Left lung (tissue), 10 donors: ENCODE measurements around the gene TUBA1B. TPM values are rescaled to one million over a fixed set of nuclear protein-coding genes. Genes with fewer than 3 reads are reported as not detected.
A peak's percentile ranks its signal among the peaks of the same experiment; 100 is the strongest.
"Not testable (repeated sequence)": the region's sequence is repeated elsewhere in the genome, so short reads cannot be mapped to it uniquely, and the experiment has no call there.

Experiments
- ATAC-seq: fragments of 200-7000 bp; cut with Tn5 transposase; one replicate; pipeline ENCODE4 v1.9.1; 2020; ENCODE audit warnings: moderate library complexity
- DNase-seq, 4 donors: peaks; one replicate each; pipeline ENCODE4 v3.0.0-alpha.2; 2013 to 2020
- H3K27ac ChIP-seq, 2 donors: fragments of 200-600 bp; sonication (generic) in 1 of 2; one replicate each; pipeline versions ENCODE4 v1.5.0 to v1.8.0; 2020 to 2021
- H3K27me3 ChIP-seq, 2 donors: fragments of 200-600 bp; sonication (generic) in 1 of 2; one replicate each; pipeline versions ENCODE4 v1.5.0 to v1.8.0; 2020 to 2021
- H3K36me3 ChIP-seq, 2 donors: fragments of 200-600 bp; sonication (generic) in 1 of 2; one replicate each; pipeline versions ENCODE4 v1.5.0 to v1.8.0; 2020 to 2021
- H3K4me1 ChIP-seq, 2 donors: fragments of 200-600 bp; one replicate each; pipeline ENCODE4 v1.8.0; 2021
- H3K4me3 ChIP-seq, 2 donors: fragments of 200-600 bp; sonication (generic) in 1 of 2; one replicate each; pipeline versions ENCODE4 v1.5.0 to v1.8.0; 2020 to 2021; ENCODE audit warnings: mild to moderate bottlenecking in 1 of 2
- H3K9me3 ChIP-seq, 2 donors: fragments of 200-600 bp; sonication (generic) in 1 of 2; one replicate each; pipeline versions ENCODE4 v1.5.0 to v1.8.0; 2020 to 2021
- intact Hi-C, 2 donors: fragments of 100-400 bp; cut with DNase I; formaldehyde crosslinking; loops; one replicate each; pipeline versions ENCODE4 v1.11.2 to v1.14.2; 2022
- polyA plus RNA-seq, 6 donors: library from polyadenylated mRNA; unstranded; fragments of 120-200 nt; gene quantifications; one replicate each; pipeline ENCODE4 v1.2.1, GENCODE V29; 2013; ENCODE audit not compliant: insufficient read length in 6 of 6
- total RNA-seq, 2 donors: library from RNA; stranded (reverse); fragmentation: NEBNext Ultra II Directional; extraction: Animal tissue kit (Norgen Biotek cat#: 25700); gene quantifications; one replicate each; pipeline ENCODE4 v1.2.1, GENCODE V29; 2021
- TF ChIP-seq, protein P1 (sequence below), 2 donors: fragments of 200-600 bp; sonication (generic) in 1 of 2; IDR thresholded peaks; one replicate each; pipeline versions ENCODE4 v1.5.0 to v1.8.0; 2021; ENCODE audit warnings: antibody characterized with exemption in 2 of 2
- donor health status: DM: no; HTN: yes; CAD: no.
- donor health status: DM: no; HTN: no; CAD: no.

The TUBA1B gene
- total and polyA plus RNA-seq, 8 donors = 603 to 1,514 (median 981) TPM

DNA sequence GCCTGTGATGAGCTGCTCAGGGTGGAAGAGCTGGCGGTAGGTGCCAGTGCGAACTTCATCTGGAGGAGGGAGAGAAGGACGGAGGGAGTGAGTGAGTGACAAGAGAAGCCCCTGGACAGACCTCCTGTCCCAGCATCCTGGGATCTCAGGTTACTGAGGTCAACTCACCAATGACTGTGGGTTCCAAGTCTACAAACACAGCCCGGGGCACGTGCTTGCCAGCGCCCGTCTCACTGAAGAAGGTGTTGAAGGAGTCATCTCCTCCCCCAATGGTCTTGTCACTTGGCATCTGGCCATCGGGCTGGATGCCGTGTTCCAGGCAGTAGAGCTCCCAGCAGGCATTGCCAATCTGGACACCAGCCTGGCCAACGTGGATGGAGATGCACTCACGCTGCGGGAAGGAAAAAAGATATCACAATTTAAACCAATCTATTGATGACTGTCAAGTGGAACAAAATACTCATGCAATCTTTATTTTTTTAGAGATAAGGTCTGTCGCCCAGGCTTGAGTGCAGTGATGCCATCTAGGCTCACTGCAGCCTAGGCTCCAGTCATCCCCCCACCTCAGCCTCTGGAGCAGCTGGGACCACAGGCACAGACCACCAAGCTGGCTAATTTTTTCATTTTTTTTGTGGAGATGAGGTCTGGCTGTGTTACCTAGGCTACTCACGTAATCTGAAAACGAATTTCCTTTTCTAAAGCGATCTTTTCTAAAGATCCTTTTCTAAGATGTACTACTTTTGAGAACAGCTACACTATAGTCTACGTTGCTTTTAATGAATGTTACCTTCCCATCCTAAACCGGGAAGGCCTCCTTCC is 1.7 kb downstream of the TUBA1B start:
- H3K4me1 ChIP-seq = peaks cover 18 to 37% of the 10 kb centered on the region in 2 donors
- ATAC-seq (no peak), DNase-seq (no peak)
- no peaks in the 10 kb centered on the region for H3K9me3 ChIP-seq
- H3K4me3 ChIP-seq = peak overlapping the region; percentile 86 to 97
- no peaks in the 10 kb centered on the region for H3K27me3 ChIP-seq
- intact Hi-C loops = loop anchor here in 1 of 2 donors (5.0 to 10.0 kb wide), 3 partner anchors 55 to 108 kb away; partner anchors contain the start of genes KMT2D, RHEBL1 and TUBA1A
- TF ChIP-seq, protein P1, sequence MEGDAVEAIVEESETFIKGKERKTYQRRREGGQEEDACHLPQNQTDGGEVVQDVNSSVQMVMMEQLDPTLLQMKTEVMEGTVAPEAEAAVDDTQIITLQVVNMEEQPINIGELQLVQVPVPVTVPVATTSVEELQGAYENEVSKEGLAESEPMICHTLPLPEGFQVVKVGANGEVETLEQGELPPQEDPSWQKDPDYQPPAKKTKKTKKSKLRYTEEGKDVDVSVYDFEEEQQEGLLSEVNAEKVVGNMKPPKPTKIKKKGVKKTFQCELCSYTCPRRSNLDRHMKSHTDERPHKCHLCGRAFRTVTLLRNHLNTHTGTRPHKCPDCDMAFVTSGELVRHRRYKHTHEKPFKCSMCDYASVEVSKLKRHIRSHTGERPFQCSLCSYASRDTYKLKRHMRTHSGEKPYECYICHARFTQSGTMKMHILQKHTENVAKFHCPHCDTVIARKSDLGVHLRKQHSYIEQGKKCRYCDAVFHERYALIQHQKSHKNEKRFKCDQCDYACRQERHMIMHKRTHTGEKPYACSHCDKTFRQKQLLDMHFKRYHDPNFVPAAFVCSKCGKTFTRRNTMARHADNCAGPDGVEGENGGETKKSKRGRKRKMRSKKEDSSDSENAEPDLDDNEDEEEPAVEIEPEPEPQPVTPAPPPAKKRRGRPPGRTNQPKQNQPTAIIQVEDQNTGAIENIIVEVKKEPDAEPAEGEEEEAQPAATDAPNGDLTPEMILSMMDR (IDR thresholded peaks at IDR 0.05) = no peak
- peak overlapping the region; percentile 100 for H3K27ac ChIP-seq
- H3K36me3 ChIP-seq = peaks cover 9 to 34% of the 10 kb centered on the region in 2 donors

DNA sequence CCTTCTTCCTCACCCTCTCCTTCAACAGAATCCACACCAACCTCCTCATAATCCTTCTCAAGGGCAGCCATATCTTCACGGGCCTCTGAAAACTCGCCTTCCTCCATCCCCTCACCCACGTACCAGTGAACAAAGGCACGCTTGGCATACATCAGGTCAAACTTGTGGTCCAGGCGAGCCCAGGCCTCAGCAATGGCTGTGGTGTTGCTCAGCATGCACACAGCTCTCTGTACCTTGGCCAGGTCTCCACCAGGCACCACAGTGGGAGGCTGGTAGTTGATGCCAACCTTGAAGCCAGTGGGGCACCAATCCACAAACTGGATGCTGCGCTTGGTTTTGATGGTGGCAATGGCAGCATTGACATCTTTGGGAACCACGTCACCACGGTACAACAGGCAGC is 3.2 kb downstream of the TUBA1B start:
- not testable (repeated sequence) for H3K4me3 ChIP-seq, H3K27ac ChIP-seq, DNase-seq, H3K9me3 ChIP-seq, H3K27me3 ChIP-seq, ATAC-seq
- intact Hi-C loops = loop anchor here in 1 of 2 donors (10.0 kb wide), 1 partner anchor 63 kb away; the partner anchor contains the start of genes KMT2D and RHEBL1
- Histone ChIP-seq H3K36me3 (peaks cover 9 to 34% of the 10 kb centered on the region in 2 donors), H3K4me1 (peaks cover 18 to 29% of the 10 kb centered on the region in 2 donors)

DNA sequence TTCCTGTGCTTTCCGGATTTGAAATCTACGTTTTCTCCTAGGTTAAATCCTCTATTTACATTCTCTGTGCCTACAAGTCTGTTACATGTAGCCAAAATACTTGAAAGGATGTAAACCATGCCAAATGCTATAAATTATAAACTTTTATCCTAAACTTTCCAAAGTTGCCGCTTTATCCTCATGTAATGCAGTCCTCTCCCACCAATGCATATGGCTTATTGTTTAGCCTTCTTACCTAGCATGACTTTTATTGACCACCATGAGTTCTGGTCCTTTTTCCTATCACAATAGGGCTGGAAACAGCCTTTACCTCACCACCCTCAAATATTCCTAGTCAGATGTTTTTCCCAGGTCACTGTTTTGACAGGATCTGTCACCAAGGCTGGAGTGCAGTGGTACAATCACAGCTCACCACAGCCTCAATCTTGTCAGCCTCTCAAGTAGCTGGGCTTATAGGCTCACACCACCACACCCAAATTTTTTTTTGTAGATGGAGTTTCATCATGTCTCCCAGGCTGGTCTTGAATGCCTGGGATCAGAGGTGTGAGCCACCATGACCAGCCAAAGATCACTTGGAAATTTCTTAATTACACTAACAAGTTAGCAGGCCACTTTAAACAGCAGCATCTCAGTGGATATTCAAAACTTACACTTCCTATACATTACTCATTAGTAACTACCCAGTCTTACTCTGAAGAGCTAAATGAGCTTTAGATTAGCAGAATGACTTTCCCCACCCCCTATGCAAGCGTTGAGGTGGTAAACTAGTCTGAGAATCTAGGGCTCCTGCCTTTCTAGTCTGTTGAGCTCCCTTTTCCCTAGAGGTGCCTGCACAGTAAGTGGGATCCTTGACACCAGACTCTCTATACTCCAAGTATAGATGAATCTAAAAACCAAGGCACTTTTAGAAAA is 4.1 kb downstream of the TUBA1B start:
- ATAC-seq (no peak), DNase-seq (no peak)
- no peak overlapping the region for H3K27ac ChIP-seq
- intact Hi-C loops = loop anchor here in 1 of 2 donors (10.0 kb wide), 1 partner anchor 62 kb away; the partner anchor contains the start of genes KMT2D and RHEBL1
- H3K36me3 ChIP-seq = peaks cover 9 to 34% of the 10 kb centered on the region in 2 donors
- H3K4me3 ChIP-seq = no peak overlapping the region
- H3K4me1 ChIP-seq = peaks cover 15 to 20% of the 10 kb centered on the region in 2 donors
- no peaks in the 10 kb centered on the region for H3K9me3 ChIP-seq
- TF ChIP-seq, protein P1 (IDR thresholded peaks at IDR 0.05) = no peak
- no peaks in the 10 kb centered on the region for H3K27me3 ChIP-seq

DNA sequence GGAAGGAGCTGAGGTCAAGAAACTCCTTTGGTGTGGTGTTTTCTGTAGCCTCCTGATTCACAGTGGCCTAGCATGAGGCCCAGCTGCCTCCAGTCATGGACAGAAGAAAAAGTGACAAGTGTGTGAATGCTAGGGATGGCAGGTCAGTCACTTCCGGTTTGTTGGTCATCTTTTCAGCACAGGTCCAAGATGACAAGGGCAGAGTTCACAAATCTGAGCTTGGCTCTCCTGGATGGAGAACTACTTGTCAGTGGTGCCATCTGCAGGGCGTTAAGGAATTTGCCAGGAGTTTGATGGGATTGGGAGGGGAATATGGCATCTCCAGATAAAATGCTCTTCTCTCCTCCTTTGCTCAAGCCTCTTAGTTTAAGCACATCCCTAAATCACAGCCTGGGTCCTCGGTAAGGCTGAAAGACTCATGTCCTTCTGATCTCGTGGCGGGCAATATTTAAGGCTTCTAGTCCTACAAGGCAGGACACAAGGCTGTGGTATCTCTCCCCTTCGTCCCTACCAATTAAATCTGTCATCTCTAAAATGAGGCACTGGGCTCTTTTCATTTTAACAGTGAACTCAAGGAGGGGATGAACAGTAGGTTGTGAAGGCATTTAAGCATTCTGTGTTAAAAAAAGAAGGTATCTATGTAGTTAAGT is 10.0 kb downstream of the TUBA1B start:
- DNase-seq = peak in 2 of 4 donors; percentile 16 to 51
- Histone ChIP-seq H3K27me3 (no peaks in the 10 kb centered on the region), H3K4me1 (no peaks in the 10 kb centered on the region), H3K4me3 (no peak overlapping the region), H3K27ac (no peak overlapping the region), H3K36me3 (no peaks in the 10 kb centered on the region), H3K9me3 (no peaks in the 10 kb centered on the region)
- intact Hi-C loops = loop anchor here in 1 of 2 donors (5.0 to 10.0 kb wide), 2 partner anchors 34 to 56 kb away; partner anchors contain the start of genes KMT2D and RHEBL1
- TF ChIP-seq, protein P1 (IDR thresholded peaks at IDR 0.05) = peak; percentile 47 to 53
- ATAC-seq = peak; percentile 92

DNA sequence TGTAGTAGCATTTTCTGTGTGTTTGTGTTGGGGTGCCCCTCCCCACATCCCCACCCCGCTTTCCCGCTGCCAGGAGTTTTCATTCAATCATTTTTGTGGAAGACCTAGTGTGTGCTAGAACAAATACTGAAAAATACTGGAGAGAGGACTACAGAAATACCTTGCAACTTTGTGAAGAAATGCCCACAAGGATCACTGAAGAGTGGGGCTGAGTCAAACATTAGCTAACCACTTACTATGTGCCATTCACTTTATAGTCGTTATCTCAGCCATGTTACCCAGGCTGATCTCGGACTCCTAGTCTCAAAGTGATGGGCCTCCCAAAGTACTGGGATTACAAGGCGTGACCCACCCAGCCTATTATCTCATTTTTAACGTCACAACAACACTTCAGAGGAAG is 20.0 kb downstream of the TUBA1B start:
- DNase-seq = no peak
- H3K4me1 ChIP-seq = peaks cover 22 to 38% of the 10 kb centered on the region in 2 donors
- peak overlapping the region; percentile 87 to 96 for H3K27ac ChIP-seq
- H3K27me3 ChIP-seq = no peaks in the 10 kb centered on the region
- TF ChIP-seq, protein P1 (IDR thresholded peaks at IDR 0.05) = no peak
- no peak for ATAC-seq
- peaks cover 0 to 2% of the 10 kb centered on the region in 2 donors for H3K36me3 ChIP-seq
- intact Hi-C loops = no loop called here
- peak overlapping the region; percentile 68 to 81 for H3K4me3 ChIP-seq
- no peaks in the 10 kb centered on the region for H3K9me3 ChIP-seq
